Mucosa of descending colon (tissue), 3 donors: ENCODE results near the gene MCF2L. TPM values are rescaled to one million over a fixed set of nuclear protein-coding genes. Genes with fewer than 3 reads are reported as not detected.
"Not testable (repeated sequence)": the region's sequence is repeated elsewhere in the genome, so short reads cannot be mapped to it uniquely, and the experiment has no call there.

Experiments used
- ATAC-seq: fragments of 200-7000 bp; cut with Tn5 transposase; one replicate; pipeline ENCODE4 v1.9.1; 2020; ENCODE audit warnings: mild to moderate bottlenecking, moderate library complexity
- DNase-seq, 3 donors: peaks; one replicate each; pipeline ENCODE4 v3.0.0-alpha.2; 2020
- H3K36me3 ChIP-seq: fragments of 200-600 bp; one replicate; pipeline ENCODE4 v1.8.0; 2021; ENCODE audit warnings: low read depth, mild to moderate bottlenecking
- H3K4me1 ChIP-seq: fragments of 200-600 bp; one replicate; pipeline ENCODE4 v1.8.0; 2021; ENCODE audit warnings: low read depth, mild to moderate bottlenecking
- H3K4me3 ChIP-seq: fragments of 200-600 bp; one replicate; pipeline ENCODE4 v1.8.0; 2021; ENCODE audit warnings: mild to moderate bottlenecking
- H3K9me3 ChIP-seq: fragments of 200-600 bp; one replicate; pipeline ENCODE4 v1.8.0; 2021; ENCODE audit warnings: mild to moderate bottlenecking
- CTCF ChIP-seq: fragments of 200-600 bp; IDR thresholded peaks from one replicate; pipeline ENCODE4 v1.8.0; 2022; ENCODE audit warnings: antibody characterized with exemption, mild to moderate bottlenecking
- intact Hi-C, 2 donors: fragments of 100-400 bp; cut with DNase I in 1 of 2; cut with micrococcal nuclease in 1 of 2; formaldehyde crosslinking; loops; one replicate each; pipeline versions ENCODE4 v1.11.0 to v1.11.1; 2022; cut with DNase I, micrococcal nuclease
- total RNA-seq, 3 donors: library from RNA; stranded (reverse); fragmentation: NEBNext Ultra II Directional in 2 of 3; extraction: Animal tissue kit (Norgen Biotek cat#: 25700) in 2 of 3; gene quantifications; one replicate each; pipeline versions ENCODE4 v1.2.1 to v1.2.4, GENCODE V29; 2021 to 2023
- donor health status: DM: no; HTN: no; CAD: no; lungs with moderate emphysema.
- donor health status: DM: no; HTN: no; CAD: no.
- donor health status: DM: no; HTN: yes; CAD: no.

Gene MCF2L
- total RNA-seq, 3 donors from 2014 or later, result 53.9 to 109 (median 95.4) TPM

GRCh38 chr13:113027095-113027494, 58.1 kb downstream of the MCF2L start:
- no peak for ATAC-seq
- intact Hi-C loops, result no loop called here
- Histone ChIP-seq H3K4me1 (no peaks in the 10 kb centered on the region), H3K4me3 (no peak overlapping the region), H3K36me3 (no peaks in the 10 kb centered on the region), H3K9me3 (no peaks in the 10 kb centered on the region)
- TF ChIP-seq CTCF, result no peak
- no peak for DNase-seq

- intact Hi-C loops, result no loop called here
- no peaks in the 10 kb centered on the region for H3K4me1 ChIP-seq
- no peaks in the 10 kb centered on the region for H3K36me3 ChIP-seq
- TF ChIP-seq CTCF, result no peak
- DNase-seq (no peak), ATAC-seq (no peak)
- no peaks in the 10 kb centered on the region for H3K9me3 ChIP-seq
- H3K4me3 ChIP-seq, result no peak overlapping the region
Observed at GRCh38 chr13:113027566-113027965, 58.6 kb downstream of the MCF2L start.

- peak; percentile 13 for ATAC-seq
- intact Hi-C loops, result no loop called here
Observed at GRCh38 chr13:113028336-113029060, 59.5 kb downstream of the MCF2L start.

GRCh38 chr13:113029061-113029445, 60.0 kb downstream of the MCF2L start:
- ATAC-seq (peak; percentile 6), DNase-seq (no peak)
- intact Hi-C loops, result no loop called here
- Histone ChIP-seq H3K36me3 (no peaks in the 10 kb centered on the region), H3K4me1 (no peaks in the 10 kb centered on the region), H3K4me3 (no peak overlapping the region), H3K9me3 (no peaks in the 10 kb centered on the region)
- no peak for TF ChIP-seq CTCF

More at GRCh38 chr13:113028336-113029060, 59.5 kb downstream of the MCF2L start:
- H3K4me1 ChIP-seq, result no peaks in the 10 kb centered on the region
- no peaks in the 10 kb centered on the region for H3K9me3 ChIP-seq
- no peaks in the 10 kb centered on the region for H3K36me3 ChIP-seq
- no peak overlapping the region for H3K4me3 ChIP-seq
- no peak for TF ChIP-seq CTCF
- DNase-seq, result no peak

GRCh38 chr13:113029487-113030258, 60.7 kb downstream of the MCF2L start:
- no peaks in the 10 kb centered on the region for H3K4me1 ChIP-seq
- peak; percentile 74 for TF ChIP-seq CTCF

GRCh38 chr13:113030259-113030640, 61.2 kb downstream of the MCF2L start:
- intact Hi-C loops, result loop anchor here in 1 of 2 donors (10.0 kb wide), 1 partner anchor 85 kb away; no protein-coding TSS in a partner anchor
- H3K36me3 ChIP-seq, DNase-seq, H3K4me1 ChIP-seq, H3K9me3 ChIP-seq, ATAC-seq, H3K4me3 ChIP-seq: not testable (repeated sequence)

More at GRCh38 chr13:113029487-113030258, 60.7 kb downstream of the MCF2L start:
- no peaks in the 10 kb centered on the region for H3K36me3 ChIP-seq
- DNase-seq, result peak in 2 of 3 donors; percentile 65 to 67
- H3K4me3 ChIP-seq, result no peak overlapping the region
- peak; percentile 68 for ATAC-seq
- H3K9me3 ChIP-seq, result no peaks in the 10 kb centered on the region
- intact Hi-C loops, result loop anchor here in 1 of 2 donors (10.0 kb wide), 1 partner anchor 85 kb away; no protein-coding TSS in a partner anchor
